Panc1 (cell line): Measurements from ENCODE around the gene PDE8B. TPM values are rescaled to one million over a fixed set of nuclear protein-coding genes. Genes with fewer than 3 reads are reported as not detected.

ENCODE experiments used
- ATAC-seq: fragments of 200-7000 bp; cut with Tn5 transposase; 2 replicates; pipeline ENCODE4 v1.9.1; 2020; ENCODE audit warnings: mild to moderate bottlenecking, moderate library complexity
- BruUV-seq: library from RNA; stranded (reverse); fragments of 400-500 nt; replicated peaks from 2 replicates; lab custom pipeline; 2021; lab: Mats Ljungman, UMichigan
- CTCF ChIA-PET: fragments of 300-600 bp; sonication (Branson Sonifier 250); formaldehyde crosslinking; loops from one replicate; lab custom pipeline; 2022; ENCODE audit warnings: antibody characterized with exemption; lab: Charles Lee
- POLR2A ChIA-PET: fragments of 300-600 bp; sonication (Branson Sonifier 250); formaldehyde crosslinking; loops from one replicate; lab custom pipeline; 2022; ENCODE audit warnings: antibody characterized with exemption; lab: Charles Lee
- DNase-seq: peaks from one replicate; pipeline ENCODE4 v3.0.0-alpha.2; 2010; ENCODE audit warnings: low read depth, low spot score
- H3K27ac ChIP-seq: 2 replicates; pipeline ENCODE4 v1.5.1; 2011; ENCODE audit warnings: mild to moderate bottlenecking, low read length, inconsistent platforms
- H3K27me3 ChIP-seq: fragments of 200-500 bp; sonication (Bioruptor generic); 2 replicates; pipeline ENCODE4 v1.6.0; 2014; ENCODE audit warnings: low read length, inconsistent platforms; ENCODE audit not compliant: control insufficient read depth, insufficient read depth
- H3K36me3 ChIP-seq: fragments of 200-500 bp; sonication (Bioruptor generic); 2 replicates; pipeline ENCODE4 v1.5.1; 2014; ENCODE audit warnings: inconsistent platforms, mild to moderate bottlenecking, low read length, moderate library complexity; ENCODE audit not compliant: control insufficient read depth, insufficient read depth
- H3K4me1 ChIP-seq: 2 replicates; pipeline ENCODE4 v1.5.1; 2011; ENCODE audit warnings: inconsistent platforms, mild to moderate bottlenecking, low read length, moderate library complexity; ENCODE audit not compliant: control insufficient read depth, insufficient read depth
- H3K4me3 ChIP-seq, 2 experiments: 2 replicates each; pipeline ENCODE4 v1.5.1; 2011 to 2012; ENCODE audit warnings: low read depth in 2 of 2, low read length in 2 of 2, mild to moderate bottlenecking in 2 of 2, inconsistent platforms in 1 of 2, moderate library complexity in 1 of 2
- H3K9me3 ChIP-seq: fragments of 200-500 bp; sonication (Bioruptor generic); 2 replicates; pipeline ENCODE4 v1.5.1; 2014; ENCODE audit warnings: low read depth, mild to moderate bottlenecking, inconsistent platforms, low read length, moderate library complexity; ENCODE audit not compliant: control insufficient read depth, insufficient read depth
- CTCF ChIP-seq: fragments of 450-650 bp; IDR thresholded peaks from 2 replicates; pipeline ENCODE4 v1.5.1; 2017; ENCODE audit warnings: mild to moderate bottlenecking
- POLR2AphosphoS5 ChIP-seq: IDR thresholded peaks from 2 replicates; pipeline ENCODE4 v1.6.1; 2012; ENCODE audit warnings: mild to moderate bottlenecking, low read depth, low read length, moderate library complexity
- REST ChIP-seq, 2 experiments: IDR thresholded peaks; 2 replicates each; pipeline ENCODE4 v1.6.1; 2011 to 2012; ENCODE audit warnings: low read depth in 2 of 2, control low read depth in 1 of 2, low read length in 1 of 2, mild to moderate bottlenecking in 1 of 2, moderate library complexity in 1 of 2; ENCODE audit not compliant: insufficient read depth in 1 of 2
- SIN3A ChIP-seq: IDR thresholded peaks from 2 replicates; pipeline ENCODE4 v1.6.1; 2012; ENCODE audit warnings: low read depth, mild to moderate bottlenecking, low read length, moderate library complexity, borderline replicate concordance; ENCODE audit not compliant: insufficient read depth
- in situ Hi-C: cut with HindIII; loops from 2 replicates; pipeline ENCODE4 v1.10.0; 2016; ENCODE audit warnings: low sequenced_read_pairs, low pct_unique_long_range_greater_than_20kb
- intact Hi-C: fragments of 100-400 bp; cut with micrococcal nuclease; formaldehyde crosslinking; loops from one replicate; pipeline ENCODE4 v1.10.0; 2022; ENCODE audit not compliant: unreplicated experiment
- total RNA-seq: library from RNA; stranded (reverse); gene quantifications from one replicate; pipeline ENCODE4 v1.2.1, GENCODE V29; 2021; ENCODE audit not compliant: unreplicated experiment

Gene PDE8B
- total RNA-seq, 1 experiment from 2014 or later = 0.62 TPM

GRCh38 chr5:77235846-77236721, 25.6 kb downstream of the PDE8B start:
- Histone ChIP-seq H3K4me1 (no peaks in the 10 kb centered on the region), H3K27me3 (peaks cover 11% of the 10 kb centered on the region), H3K9me3 (no peaks in the 10 kb centered on the region), H3K27ac (no peak overlapping the region), H3K4me3 (no peak overlapping the region), H3K36me3 (no peaks in the 10 kb centered on the region)
- in situ Hi-C loops = no loop called here
- intact Hi-C loops = no loop called here
- ATAC-seq (no peak), DNase-seq (no peak)
- CTCF ChIA-PET = no interaction called here
- BruUV-seq = no TSS peak
- POLR2A ChIA-PET = no interaction called here
- TF ChIP-seq POLR2AphosphoS5 = no peak
- no peak for TF ChIP-seq SIN3A
- no peak for TF ChIP-seq CTCF
- TF ChIP-seq REST (IDR thresholded peaks at IDR 0.05; ENCODE audit: insufficient read depth in 1 of 2, low read depth in 2 of 2, low read length in 1 of 2) = no peak

- no peak for ATAC-seq
- POLR2A ChIA-PET = no interaction called here
Observed at GRCh38 chr5:77239126-77239741, 28.8 kb downstream of the PDE8B start.

More at GRCh38 chr5:77239126-77239741, 28.8 kb downstream of the PDE8B start:
- peaks cover 8% of the 10 kb centered on the region for H3K27me3 ChIP-seq
- DNase-seq = no peak
- H3K36me3 ChIP-seq = no peaks in the 10 kb centered on the region
- H3K27ac ChIP-seq = no peak overlapping the region
- H3K9me3 ChIP-seq = no peaks in the 10 kb centered on the region
- BruUV-seq = no TSS peak
- in situ Hi-C loops = no loop called here
- no peak overlapping the region for H3K4me3 ChIP-seq
- intact Hi-C loops = loop anchor here (1.0 kb wide), 1 partner anchor 95 kb away; no protein-coding TSS in a partner anchor
- H3K4me1 ChIP-seq = no peaks in the 10 kb centered on the region
- CTCF ChIA-PET = interaction anchor here (0.6 kb wide), 1 partner anchor 1322 kb away, joined by 4 read pairs; no protein-coding TSS in a partner anchor
- no peak for TF ChIP-seq POLR2AphosphoS5
- TF ChIP-seq CTCF = peak; percentile 50; the same call in 1 of the 2 replicates
